ENCODE measurements around the gene CREBBP.

DNA sequence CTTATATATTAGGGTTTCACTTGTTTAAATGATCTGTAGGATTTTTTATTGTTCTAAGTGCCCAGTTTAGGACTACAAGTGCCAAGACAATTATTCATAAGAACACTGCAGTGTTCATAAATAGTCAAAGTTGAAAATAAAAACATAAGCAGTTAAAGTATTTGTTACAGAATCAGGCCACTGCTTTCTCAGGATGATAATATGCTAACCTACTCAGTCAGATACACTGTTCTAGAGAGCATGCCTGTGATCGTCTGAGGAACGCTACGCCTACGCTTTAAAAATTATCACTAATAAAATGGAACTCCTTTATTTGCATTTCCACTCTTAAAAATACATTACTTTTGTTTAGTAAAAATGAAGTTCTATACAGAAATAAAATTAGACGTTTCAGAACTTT is 125.7 kb downstream of the CREBBP start:
- TF ChIP-seq FOXS1 (CRISPR knock-in tag; IDR thresholded peaks at IDR 0.05), result no peak
- no peak for TF ChIP-seq SREBF2 (IDR thresholded peaks at IDR 0.05)

All from A549 (cell line).